HFF-Myc (cell line): ENCODE results near the gene TRAF2.
"Not testable (repeated sequence)": the region's sequence is repeated elsewhere in the genome, so short reads cannot be mapped to it uniquely, and the experiment has no call there.

ENCODE experiments used
- DNase-seq: peaks from one replicate; pipeline ENCODE4 v3.0.0-alpha.2; 2011; ENCODE audit warnings: low read depth; ENCODE audit errors: extremely low read depth
- H3K4me3 ChIP-seq: replicated peaks from 2 replicates; pipeline ENCODE4 v1.5.1; 2011; ENCODE audit warnings: low read depth, mild to moderate bottlenecking, control low read depth, low read length
- TF ChIP-seq, protein P1 (sequence below): IDR thresholded peaks from 2 replicates; pipeline ENCODE4 v1.5.1; 2012; ENCODE audit warnings: mild to moderate bottlenecking, low read depth, low read length, control low read depth; ENCODE audit errors: missing control alignments

Gene TRAF2

GRCh38 chr9:136840877-136841645 is 45.3 kb upstream of the TRAF2 start:
- DNase-seq: no peak
- TF ChIP-seq, protein P1, sequence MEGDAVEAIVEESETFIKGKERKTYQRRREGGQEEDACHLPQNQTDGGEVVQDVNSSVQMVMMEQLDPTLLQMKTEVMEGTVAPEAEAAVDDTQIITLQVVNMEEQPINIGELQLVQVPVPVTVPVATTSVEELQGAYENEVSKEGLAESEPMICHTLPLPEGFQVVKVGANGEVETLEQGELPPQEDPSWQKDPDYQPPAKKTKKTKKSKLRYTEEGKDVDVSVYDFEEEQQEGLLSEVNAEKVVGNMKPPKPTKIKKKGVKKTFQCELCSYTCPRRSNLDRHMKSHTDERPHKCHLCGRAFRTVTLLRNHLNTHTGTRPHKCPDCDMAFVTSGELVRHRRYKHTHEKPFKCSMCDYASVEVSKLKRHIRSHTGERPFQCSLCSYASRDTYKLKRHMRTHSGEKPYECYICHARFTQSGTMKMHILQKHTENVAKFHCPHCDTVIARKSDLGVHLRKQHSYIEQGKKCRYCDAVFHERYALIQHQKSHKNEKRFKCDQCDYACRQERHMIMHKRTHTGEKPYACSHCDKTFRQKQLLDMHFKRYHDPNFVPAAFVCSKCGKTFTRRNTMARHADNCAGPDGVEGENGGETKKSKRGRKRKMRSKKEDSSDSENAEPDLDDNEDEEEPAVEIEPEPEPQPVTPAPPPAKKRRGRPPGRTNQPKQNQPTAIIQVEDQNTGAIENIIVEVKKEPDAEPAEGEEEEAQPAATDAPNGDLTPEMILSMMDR: no peak
- no peak overlapping the region for H3K4me3 ChIP-seq

GRCh38 chr9:136841646-136842379 is 44.5 kb upstream of the TRAF2 start:
- not testable (repeated sequence) for DNase-seq, H3K4me3 ChIP-seq

DNA sequence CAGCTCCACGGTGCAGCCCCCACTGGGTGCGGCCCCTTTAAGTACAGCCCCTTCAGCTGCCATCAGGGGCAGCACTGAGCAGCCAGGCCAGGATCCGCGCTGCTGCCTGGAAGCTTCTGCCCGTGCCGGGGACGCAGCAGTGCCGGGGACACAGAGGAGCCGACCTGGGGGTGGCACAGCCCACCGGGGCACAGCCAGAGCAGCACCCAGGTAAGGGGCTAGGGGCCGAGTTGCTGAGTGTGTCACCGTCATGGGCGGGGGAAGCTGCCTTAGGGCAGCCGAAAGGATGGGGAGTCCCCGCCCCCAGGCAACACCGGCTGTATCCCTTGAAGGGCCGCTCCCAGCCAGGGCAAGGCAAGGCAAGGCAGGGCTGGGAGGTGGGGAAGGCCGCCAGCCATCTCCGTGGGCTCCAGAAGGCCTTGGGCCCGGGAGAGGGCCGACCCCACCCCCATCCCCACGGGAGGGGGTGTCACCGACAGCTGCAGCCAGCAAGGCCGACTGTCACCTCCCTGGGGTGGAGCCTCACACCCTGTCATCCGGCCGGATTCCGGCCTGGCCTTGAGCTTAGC is 43.9 kb upstream of the TRAF2 start, which contains the start of gene AJM1:
TSS of gene AJM1 (plus strand) at position 99 of the 569 bp plus-strand sequence. CDS start 1,937 bp downstream, outside the sequence.
- TF ChIP-seq, protein P1: peak; percentile 82
- not testable (repeated sequence) for DNase-seq
- peak within 1 kb of the TSS; percentile 32 for H3K4me3 ChIP-seq

DNA sequence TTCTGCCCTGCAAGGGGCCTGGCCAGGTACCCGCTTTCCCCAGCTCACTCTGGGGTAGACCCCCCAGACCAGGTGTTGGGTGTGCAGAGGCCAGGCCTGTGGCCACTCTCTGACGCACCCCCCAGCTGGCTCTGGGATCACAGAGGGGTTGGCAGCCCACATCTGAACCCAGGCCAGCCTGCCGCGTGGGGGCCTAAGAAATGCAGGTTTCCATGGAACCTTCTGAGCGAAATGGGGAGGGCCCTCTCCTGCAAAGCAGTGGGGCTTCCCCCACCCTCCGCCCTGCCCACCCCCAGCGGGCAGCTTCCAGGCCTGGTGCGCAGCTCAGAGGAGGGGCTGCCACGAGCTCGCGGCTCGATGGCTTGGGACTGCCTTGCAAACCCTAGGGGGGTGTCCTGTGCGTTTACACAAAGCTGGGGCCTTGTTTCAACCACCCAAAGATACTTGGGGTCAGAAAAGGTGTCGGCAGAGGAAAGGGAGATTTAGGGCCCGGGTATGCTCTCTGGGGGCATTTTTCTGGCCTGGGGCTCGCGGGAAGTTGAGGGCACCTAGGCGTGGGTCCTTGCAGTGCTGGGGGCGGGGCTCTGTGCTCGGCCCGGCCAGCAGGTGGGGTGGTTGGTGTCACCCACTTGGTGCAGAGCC is 43.0 kb upstream of the TRAF2 start:
- not testable (repeated sequence) for H3K4me3 ChIP-seq, DNase-seq

- TF ChIP-seq, protein P1: peak; percentile 24
- not testable (repeated sequence) for H3K4me3 ChIP-seq, DNase-seq
These were observed 42.2 kb upstream of the TRAF2 start for GRCh38 chr9:136843801-136844740.

GRCh38 chr9:136844761-136845464 is 41.4 kb upstream of the TRAF2 start:
- DNase-seq: no peak
- TF ChIP-seq, protein P1: no peak
- no peak overlapping the region for H3K4me3 ChIP-seq
